Medulla oblongata (tissue), 1 donor: ENCODE results near the gene LRBA.
"Not testable (repeated sequence)": the region's sequence is repeated elsewhere in the genome, so short reads cannot be mapped to it uniquely, and the experiment has no call there.

Source experiments
- DNase-seq: peaks from one replicate; pipeline ENCODE4 v3.0.0-alpha.2; 2015; ENCODE audit errors: extremely low spot score

Gene LRBA

DNA sequence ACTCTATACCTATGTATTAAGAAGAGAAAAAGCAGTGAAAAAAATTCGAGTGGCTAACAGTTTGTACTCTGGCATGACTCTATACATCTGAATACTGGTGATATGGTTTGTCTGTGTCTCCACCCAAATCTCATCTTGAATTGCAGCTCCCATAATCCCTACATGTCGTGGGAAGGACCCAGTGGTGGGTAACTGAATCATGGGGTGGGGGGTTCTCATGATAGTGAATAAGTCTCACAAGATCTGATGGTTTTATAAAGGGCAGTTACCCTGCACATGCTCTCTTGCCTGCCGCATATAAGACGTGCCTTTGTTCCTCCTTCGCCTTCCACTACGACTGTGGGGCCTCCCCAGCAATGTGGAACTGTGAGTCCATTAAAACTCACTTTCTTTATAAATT, 70.4 kb downstream of the LRBA start:
- no peak for DNase-seq

DNA sequence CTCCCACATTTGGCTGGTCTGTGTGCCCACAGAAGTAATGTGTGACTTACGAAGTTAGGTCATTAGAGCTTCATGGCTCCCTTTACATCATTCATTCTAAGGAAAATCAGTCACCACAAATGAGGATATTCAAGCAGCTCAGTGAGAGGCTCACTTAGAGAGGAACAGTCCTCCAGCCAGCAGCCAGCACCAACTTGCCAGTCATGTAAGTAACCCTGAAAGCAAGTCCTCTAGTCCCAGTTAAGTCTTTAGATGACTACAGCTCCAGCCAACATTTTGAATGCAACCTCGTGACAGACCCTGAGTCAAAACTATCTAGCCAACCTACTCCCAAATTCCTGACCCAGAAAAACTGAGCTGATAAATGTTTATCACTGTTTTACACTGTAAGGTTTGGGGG, 71.3 kb downstream of the LRBA start:
- no peak for DNase-seq

DNA sequence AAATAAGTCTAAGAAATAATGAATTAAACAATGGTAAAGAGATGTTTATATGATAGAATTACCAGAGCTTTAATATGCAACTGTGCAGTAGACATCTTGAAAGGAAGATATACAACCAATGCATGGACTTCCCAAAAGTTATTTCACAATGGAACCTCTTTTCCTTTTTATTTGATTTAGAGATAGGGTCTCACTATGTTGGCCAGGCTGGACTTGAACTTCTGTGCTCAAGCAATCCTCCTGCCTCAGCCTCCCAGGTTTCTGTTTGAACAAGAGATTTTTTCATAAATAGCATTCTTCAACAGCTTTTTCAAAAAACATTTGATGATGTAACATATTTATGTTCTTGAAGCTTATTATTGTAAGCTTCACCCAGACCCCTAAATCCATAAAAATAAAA, 72.0 kb downstream of the LRBA start:
- DNase-seq: no peak

DNA sequence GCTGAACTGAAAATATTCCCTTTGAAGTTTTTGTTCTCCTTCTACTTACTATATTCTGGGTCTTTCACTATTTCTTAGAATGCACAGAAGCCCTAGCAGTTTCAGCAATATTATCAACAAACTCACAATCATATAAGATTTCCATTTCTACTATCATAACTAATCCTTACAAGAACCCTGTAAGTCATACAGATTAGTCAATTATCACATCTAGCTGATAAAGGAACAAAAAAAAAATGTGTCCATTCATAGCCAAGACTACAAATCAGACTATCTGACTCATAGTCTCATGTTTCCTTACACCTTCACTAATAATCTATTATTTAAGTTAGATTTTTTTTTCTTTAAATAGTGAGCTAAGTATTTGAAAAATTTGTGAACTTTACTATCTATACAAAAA, 72.5 kb downstream of the LRBA start:
- no peak for DNase-seq

DNA sequence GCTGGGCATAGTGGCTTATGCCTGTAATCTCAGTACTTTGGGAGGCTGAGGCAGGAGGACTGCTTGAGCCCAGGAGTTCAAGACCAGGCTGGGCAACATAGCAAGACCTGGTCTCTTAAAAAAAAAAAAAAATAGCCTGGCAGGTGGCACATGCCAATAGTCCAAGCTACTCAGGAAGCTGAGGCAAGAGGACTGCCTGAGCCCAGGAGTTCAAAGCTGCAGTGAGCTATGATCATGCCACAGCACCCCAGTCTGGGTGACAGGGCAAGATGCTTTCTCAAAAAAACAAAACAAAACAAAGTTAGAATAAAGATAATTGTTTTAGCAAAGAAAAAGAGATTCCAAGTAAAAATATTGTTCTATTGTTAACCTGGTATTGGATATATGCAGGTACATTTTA, 75.0 kb downstream of the LRBA start:
- DNase-seq: no peak

DNA sequence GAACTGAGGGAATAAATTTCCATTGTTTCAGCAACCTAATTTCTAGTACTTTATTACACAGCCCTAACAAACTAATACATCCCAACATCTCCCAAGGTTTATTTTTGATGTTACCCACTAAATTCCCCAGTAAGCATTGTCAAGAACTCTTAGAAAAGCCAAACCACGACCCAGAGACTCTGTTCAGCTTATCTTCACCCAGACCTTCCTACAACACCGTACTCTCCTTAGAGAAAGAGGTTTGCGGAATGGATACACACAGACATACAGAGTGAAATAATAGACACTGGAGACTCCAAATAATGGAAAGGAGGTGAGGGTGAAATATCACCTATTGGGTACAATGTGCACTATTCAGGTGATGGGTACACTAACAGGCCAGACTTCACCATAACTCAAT, 75.6 kb downstream of the LRBA start:
- no peak for DNase-seq

DNA sequence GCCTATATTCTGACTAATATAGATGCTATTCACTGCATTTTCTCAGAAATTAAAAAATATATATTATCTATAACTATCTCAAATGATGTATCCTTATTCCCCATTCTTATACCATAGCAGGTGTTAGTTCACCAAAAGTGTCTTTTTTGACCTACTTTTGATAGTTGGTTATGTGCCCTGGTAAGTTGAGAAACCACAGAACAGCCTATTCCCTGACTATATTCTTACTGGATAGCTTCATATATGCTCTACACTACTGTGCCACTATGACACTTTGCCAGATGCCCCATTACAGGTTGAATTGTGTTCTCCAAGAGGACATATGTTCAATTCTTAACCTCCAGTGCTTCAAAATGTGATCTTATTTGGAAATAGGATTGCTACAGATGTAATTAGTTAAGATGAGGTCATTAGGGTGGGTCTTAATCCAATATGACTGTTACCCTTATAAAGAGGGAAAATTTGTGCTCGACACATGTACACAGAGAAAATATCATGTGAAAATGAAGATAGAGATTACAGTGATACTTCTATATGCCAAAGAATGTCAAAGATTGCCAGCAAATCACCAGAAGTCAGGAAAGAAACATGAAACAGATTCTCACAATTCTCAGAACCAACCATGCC, 76.1 kb downstream of the LRBA start:
- no peak for DNase-seq

DNA sequence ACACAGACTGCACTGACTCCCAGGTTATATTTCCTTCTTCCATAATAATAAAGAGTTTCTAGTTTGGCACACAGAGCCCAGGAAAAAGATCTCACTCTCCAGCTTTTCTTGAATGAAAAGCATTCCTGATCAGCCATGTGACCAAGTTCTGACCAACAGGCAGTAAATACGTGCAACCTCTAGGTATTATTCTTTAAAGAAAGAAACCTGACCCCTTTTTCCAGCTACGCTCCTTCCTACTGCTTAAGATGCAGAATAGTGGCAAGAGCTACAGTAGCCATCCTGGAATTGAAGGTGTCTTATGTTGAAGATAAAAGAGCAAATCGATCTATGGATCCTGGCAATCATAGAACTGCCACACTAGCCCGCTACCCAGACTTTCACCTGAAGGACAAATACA, 76.7 kb downstream of the LRBA start:
- no peak for DNase-seq

DNA sequence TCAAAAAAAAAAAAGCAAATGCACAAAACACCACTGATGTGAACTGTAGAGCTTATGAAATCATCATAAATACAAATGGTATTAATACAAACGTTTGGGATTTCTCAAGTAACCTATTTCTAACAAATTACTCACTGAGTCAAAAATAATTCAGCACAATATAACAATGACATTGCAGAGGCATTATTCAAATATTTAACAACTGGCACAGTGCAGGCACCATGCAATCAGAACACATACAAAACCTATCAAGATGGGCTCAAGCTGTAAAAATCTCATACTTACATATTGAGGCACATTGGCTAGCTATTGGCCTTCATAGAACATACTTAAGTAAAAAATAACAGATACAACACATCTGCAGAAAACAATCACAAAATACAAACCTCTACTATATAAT, 81.1 kb downstream of the LRBA start:
- DNase-seq: no peak

DNA sequence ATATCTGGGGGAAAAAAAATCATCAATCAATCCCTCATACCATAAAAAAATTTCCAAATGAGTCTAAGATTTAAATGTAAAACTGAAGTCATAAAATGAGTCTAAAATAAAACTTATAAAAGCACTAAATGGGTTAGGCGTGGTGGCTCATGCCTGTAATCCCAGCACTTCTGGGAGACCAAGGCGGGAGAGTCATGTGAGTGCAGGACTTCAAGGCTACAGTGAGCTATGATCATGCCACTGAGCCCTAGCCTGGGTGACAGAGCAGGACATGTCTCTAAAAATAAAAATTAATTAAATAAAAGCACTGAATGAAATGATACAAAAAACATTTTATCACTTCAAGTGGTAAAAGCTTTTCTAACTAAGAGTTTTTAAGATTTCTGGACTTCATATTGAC, 83.3 kb downstream of the LRBA start:
- no peak for DNase-seq

DNA sequence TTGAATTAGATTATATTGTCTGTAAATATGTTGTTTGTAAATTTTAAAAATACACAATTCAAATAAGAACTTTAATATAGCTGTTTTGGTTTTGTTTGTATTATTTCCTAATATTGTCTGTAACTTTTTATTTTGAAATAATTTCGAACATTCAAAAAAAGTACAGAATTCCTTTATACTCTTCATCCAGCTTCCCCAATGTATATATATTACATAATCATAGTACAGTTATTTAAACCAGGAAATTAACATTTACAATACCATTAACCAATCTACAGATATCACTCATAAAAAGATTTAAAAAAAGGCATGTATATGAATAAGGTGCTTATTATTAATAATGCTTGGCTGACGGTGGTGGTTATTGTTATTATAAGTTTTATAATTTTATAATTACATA, 84.1 kb downstream of the LRBA start:
- no peak for DNase-seq

DNA sequence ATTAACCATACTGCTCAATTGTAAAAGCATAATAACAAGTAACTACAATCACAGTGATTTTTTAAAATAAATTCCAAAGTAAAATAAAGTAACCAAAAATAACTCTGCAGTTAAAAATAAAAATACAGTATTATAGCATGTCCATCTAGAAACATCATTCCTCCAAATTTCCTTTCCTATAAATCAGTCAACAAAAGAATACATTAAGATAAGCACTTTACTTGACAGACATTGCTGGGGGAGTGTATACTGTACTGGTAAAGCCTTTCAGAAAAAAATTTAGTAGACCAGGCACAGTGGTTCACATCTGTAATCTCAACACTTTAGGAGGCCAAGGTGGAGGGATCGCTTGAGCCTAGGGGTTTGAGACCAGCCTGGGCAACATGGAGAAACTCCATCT, 91.1 kb downstream of the LRBA start:
- no peak for DNase-seq

DNA sequence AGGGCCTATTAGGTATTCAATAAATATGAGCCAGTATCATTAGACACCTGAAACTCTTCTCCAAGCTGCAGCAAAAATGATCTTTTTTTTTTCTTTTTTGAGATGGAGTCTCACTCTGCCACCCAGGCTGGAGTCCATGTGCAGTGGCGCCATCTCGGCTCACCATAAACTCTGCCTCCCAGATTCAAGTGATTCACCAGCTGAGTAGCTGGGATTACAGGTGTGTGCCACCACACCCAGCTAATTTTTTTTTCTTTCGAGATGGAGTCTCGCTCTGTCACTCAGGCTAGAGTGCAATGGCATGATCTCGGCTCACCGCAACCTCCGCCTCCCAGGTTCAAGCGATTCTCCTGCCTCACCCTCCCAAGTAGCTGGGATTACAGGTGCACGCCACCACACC, 93.6 kb downstream of the LRBA start:
- not testable (repeated sequence) for DNase-seq

DNA sequence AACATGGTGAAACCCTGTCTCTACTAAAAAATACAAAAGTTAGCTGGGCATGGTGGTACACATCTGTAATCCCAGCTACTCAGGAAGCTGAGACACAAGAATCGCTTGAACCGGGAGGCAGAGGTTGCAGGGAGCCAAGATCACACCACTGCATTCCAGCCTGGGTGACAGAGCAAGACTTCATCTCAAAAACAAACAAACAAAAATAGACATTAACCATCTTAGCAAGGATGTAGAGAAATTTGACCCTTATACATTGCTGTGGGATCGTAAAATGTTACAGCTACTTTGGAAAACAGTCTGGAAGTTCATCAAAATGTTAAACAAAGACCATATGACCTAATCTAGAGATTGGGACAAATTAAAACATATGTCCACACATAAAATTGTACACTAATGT, 96.5 kb downstream of the LRBA start:
- DNase-seq: not testable (repeated sequence)

DNA sequence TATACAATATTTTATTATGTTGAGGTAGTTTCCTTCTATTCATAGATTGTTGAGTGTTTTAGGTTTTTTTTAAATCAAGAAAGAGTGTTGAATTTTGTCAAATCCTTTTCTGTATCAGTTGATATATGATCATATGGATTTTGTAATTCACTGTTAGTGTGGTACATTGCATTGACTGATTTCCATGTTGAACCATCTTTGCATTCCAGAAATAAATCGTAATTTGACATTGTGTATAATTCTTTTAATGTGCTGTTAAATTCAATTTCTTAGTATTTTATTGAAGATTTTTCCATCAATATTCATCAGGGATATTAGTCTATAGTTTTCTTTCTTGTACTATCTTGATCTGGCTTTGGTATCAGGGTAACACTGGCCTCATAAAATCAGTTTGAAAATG, 103.8 kb downstream of the LRBA start:
- DNase-seq: no peak

DNA sequence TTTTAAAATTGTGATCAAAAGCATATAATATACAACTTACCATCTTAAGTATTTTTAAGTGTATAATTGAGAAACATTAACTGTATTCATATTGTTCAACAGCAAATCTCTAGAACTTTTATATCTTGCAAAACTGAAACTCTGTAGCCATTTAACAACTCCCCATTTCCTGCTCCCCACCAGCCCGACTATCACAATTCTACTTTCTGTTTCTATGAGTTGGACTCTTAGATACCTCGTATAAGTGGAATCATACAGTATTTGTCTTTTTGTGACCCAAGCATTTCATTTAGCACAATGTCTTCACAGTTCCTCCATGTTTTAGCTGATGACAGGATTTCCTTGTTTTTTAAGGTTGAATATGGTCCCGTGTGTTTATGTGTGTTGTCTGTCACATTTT, 106.0 kb downstream of the LRBA start:
- no peak for DNase-seq

DNA sequence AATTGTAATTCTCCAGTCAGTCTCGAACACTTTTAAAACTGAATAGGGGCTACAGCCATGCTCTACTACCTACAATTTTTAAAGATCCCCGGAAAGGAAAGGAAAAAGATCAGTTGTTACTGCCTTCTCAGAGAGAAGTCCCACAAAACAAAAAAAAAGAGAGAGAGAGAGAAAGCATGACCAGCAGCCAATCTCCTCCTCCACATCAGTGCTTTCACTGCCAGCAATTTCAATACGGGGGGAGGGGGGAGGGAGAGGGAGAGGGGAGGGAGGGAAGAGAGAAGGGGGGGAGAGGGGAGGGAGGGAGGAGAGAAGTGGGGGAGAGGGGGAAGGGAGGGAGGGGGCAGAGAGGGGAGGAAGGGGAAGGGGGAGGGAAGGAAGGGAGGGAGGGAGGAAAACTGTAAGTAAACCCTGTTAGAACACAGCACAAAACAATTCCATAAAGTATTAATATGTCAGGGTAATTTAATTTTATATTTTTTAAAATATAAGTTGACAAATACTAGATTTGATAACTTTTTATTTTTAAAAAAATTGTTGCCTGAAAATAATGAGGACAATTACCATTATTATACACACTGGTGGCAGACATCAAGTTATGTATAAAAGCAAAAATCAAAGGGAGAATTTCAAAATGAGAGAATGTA, 108.0 kb downstream of the LRBA start:
- DNase-seq: peak; percentile 49

DNA sequence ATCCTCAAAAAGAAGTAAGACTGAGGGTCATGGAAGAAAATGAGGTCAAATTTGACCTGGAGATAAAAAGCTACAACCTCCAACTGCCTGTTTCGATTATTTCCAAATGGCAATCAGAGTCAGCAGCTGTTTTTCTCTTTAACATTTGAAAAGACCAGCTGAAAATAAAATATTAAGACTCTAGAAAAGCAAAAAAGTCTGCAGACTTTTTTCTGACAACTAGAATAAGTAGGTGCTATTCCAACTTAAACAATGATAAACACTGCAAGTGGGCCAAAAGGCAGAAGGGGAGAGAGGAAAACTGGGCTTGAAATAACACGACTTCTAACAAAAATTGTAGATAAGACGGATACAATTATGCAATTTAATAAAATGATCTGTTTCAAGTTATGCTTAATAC, 110.4 kb downstream of the LRBA start:
- no peak for DNase-seq

DNA sequence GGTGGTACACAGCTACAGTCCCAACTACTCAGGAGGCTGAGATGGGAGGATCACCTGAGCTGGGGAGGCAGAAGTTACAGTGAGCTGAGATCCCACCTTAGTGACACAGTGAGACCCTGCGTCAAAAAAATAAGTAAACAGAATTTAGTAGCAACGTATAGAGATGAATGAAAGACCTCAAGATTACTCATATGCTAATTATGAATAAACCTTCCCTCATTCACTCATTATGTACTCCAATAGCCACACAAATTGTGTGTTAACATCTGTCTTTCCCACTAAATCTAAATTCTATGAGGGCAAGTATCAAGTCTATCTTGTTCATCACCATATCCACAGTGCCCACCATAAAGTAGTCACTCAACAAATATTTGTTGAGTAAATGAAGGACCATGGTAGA, 111.5 kb downstream of the LRBA start:
- no peak for DNase-seq

DNA sequence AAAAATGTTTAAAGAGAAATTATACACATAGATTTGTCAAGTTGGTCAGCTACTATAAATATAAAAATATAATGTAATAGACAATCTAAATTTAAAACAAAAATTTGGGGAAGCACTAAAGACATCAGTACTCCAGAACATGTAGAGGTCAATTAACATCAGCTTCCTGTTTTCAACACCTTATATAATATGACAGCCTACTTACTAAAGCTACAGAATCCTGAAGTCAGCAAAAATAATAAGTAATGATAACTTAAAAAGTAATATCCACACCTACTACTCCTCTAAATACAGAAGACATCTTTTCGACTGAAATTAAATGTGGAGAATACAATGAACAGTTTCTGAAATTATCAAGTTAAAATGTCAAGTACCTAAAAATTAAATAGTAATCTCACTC, 118.6 kb downstream of the LRBA start:
- no peak for DNase-seq

DNA sequence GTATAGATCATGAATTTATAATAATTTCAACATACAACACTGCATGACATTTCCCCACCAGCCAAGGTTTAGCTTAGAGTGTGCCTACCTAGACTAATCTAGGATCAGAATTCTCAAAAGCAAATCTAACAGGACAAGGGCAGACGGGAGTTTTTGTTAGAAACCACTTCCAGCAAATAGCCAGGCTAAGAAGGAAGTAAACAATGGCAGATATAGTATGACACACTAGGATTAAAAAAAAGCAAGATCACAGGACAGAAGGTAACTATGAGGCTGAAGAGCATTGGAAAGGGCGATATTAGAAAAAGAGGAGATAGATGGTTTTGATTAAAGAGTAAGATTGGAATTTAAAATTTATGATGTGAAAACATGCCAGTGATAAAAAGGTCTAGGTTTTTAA, 124.8 kb downstream of the LRBA start:
- DNase-seq: no peak

DNA sequence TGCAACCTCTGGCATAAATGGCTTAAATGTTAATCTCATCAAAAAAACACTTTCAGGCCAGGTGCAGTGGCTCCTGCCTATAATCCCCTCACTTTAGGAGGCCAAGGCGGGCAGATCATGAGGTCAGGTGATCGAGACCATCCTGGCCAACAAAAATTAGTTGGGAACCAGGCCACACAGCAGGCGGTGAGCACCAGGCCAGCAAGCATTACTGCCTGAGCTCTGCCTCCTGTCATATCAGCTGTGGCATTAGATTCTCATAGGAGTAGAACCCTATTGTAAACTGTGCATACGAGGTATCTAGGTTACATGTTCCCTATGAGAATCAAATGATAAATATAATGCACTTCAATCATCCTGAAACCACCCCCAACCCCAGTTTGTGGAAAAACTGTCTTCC, 125.8 kb downstream of the LRBA start:
- DNase-seq: no peak

DNA sequence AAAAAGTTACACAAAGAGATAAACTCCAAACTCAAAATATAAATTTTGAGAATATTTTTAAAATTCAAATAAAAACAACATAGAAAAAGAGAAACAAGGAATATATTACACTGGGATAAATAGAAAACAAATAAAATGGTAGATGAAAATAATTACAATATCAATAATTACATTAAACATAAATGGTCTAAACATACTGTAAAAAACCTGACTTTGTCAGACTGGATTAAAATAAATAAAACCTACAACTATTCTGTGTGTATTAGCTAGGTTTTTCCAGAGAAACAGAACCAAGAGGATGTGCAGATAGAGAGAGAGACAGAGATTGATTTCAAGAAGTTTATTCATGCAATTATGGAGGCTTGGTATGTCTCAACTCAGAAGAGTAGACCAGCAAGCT, 126.5 kb downstream of the LRBA start:
- DNase-seq: no peak

DNA sequence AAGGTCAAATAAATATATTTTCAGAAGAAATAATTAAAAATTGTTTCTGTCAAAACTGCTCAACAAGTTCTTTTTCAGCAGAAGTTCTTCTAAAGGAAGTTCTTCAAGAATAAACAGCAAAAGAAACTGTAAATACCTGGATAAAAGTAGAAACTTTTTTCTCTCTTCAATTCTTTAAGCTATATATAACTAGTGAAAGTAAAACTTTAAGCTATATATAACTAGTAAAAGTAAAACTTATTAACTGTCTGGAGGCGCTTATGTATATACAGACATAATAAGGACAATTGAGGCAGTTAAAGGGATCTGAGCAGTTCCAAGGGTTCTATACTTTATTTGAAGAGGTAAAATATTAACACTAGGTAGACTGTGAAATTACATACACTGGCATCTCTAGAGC, 126.9 kb downstream of the LRBA start:
- DNase-seq: no peak
